ENCODE results near the gene MAPK1IP1L.
"Not testable (repeated sequence)": the region's sequence is repeated elsewhere in the genome, so short reads cannot be mapped to it uniquely, and the experiment has no call there.

Gene MAPK1IP1L

GRCh38 chr14:55051423-55052268 lies at the start of gene MAPK1IP1L:
MAPK1IP1L (plus strand) TSS chr14:55051647; CDS start chr14:55061684, 10,037 bp downstream.
- Histone ChIP-seq H3K4me3 (ENCODE audit: low read depth in 1 of 2, low read length in 2 of 2) (peak within 1 kb of the TSS; percentile 75 to 98), H3K27me3 (ENCODE audit: control insufficient read depth in 1 of 2, insufficient read depth in 2 of 2, low read length in 2 of 2) (no peaks in the 10 kb centered on the region), H3K9ac (ENCODE audit: low read depth in 1 of 2, low read length in 2 of 2) (peak within 1 kb of the TSS; percentile 98 to 100), H3K9me3 (ENCODE audit: control insufficient read depth in 1 of 2, low read length in 2 of 2) (no peaks in the 10 kb centered on the region), H3K4me1 (ENCODE audit: control insufficient read depth in 1 of 2, insufficient read depth in 2 of 2, low read length in 2 of 2) (peaks cover 23% of the 10 kb centered on the region in 2 donors), H3K27ac (ENCODE audit: low read depth, low read length) (peak within 1 kb of the TSS; percentile 100), H3K36me3 (ENCODE audit: control insufficient read depth in 1 of 2, insufficient read depth in 2 of 2, low read length in 2 of 2) (peaks cover 0 to 9% of the 10 kb centered on the region in 2 donors)

- Histone ChIP-seq H3K9me3 (ENCODE audit: control insufficient read depth in 1 of 2, low read length in 2 of 2) (no peaks in the 10 kb centered on the region), H3K4me3 (ENCODE audit: low read depth in 1 of 2, low read length in 2 of 2) (no peak overlapping the region), H3K27ac (ENCODE audit: low read depth, low read length) (no peak overlapping the region), H3K36me3 (ENCODE audit: control insufficient read depth in 1 of 2, insufficient read depth in 2 of 2, low read length in 2 of 2) (peaks cover 0 to 5% of the 10 kb centered on the region in 2 donors), H3K4me1 (ENCODE audit: control insufficient read depth in 1 of 2, insufficient read depth in 2 of 2, low read length in 2 of 2) (no peaks in the 10 kb centered on the region), H3K27me3 (ENCODE audit: control insufficient read depth in 1 of 2, insufficient read depth in 2 of 2, low read length in 2 of 2) (no peaks in the 10 kb centered on the region), H3K9ac (ENCODE audit: low read depth in 1 of 2, low read length in 2 of 2) (no peak overlapping the region)
These were observed 46.4 kb upstream of the MAPK1IP1L start for GRCh38 chr14:55005071-55005470.

GRCh38 chr14:55015006-55015405 lies 36.4 kb upstream of the MAPK1IP1L start:
- Histone ChIP-seq H3K4me1 (ENCODE audit: control insufficient read depth in 1 of 2, insufficient read depth in 2 of 2, low read length in 2 of 2) (no peaks in the 10 kb centered on the region), H3K27ac (ENCODE audit: low read depth, low read length) (no peak overlapping the region), H3K9ac (ENCODE audit: low read depth in 1 of 2, low read length in 2 of 2) (no peak overlapping the region), H3K9me3 (ENCODE audit: control insufficient read depth in 1 of 2, low read length in 2 of 2) (no peaks in the 10 kb centered on the region), H3K4me3 (ENCODE audit: low read depth in 1 of 2, low read length in 2 of 2) (no peak overlapping the region), H3K27me3 (ENCODE audit: control insufficient read depth in 1 of 2, insufficient read depth in 2 of 2, low read length in 2 of 2) (no peaks in the 10 kb centered on the region), H3K36me3 (ENCODE audit: control insufficient read depth in 1 of 2, insufficient read depth in 2 of 2, low read length in 2 of 2) (no peaks in the 10 kb centered on the region)

DNA sequence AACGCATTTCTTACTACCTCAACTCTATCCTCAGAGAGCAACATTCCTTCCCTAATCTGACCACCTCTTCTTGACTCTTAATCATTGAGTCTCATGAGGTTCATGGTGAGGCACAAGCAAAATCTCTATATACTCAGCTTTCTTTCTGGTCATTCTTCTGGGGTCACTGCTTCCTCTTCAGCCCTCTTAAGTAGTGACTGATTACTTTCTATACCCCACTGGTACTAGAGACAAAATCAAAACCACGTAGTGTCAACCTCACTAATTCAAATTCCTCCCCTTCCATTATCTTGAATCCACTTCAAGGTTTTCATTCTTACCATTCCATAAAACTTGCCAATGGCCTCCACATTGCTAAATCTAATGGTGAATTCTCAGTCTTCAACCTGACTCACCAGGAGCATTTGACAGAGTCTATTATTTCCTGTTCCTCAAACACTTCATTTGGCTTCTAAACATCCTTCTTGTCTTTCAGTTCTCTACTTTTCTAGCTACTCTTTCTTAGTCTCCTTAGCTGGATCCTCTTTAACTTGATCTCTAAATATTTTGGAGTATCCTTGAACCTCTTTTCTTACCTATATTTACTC lies 31.4 kb upstream of the MAPK1IP1L start:
- Histone ChIP-seq H3K9ac (ENCODE audit: low read depth in 1 of 2, low read length in 2 of 2) (no peak overlapping the region), H3K9me3 (ENCODE audit: control insufficient read depth in 1 of 2, low read length in 2 of 2) (no peaks in the 10 kb centered on the region), H3K4me3 (ENCODE audit: low read depth in 1 of 2, low read length in 2 of 2) (no peak overlapping the region), H3K27ac (ENCODE audit: low read depth, low read length) (no peak overlapping the region), H3K36me3 (ENCODE audit: control insufficient read depth in 1 of 2, insufficient read depth in 2 of 2, low read length in 2 of 2) (no peaks in the 10 kb centered on the region), H3K27me3 (ENCODE audit: control insufficient read depth in 1 of 2, insufficient read depth in 2 of 2, low read length in 2 of 2) (no peaks in the 10 kb centered on the region), H3K4me1 (ENCODE audit: control insufficient read depth in 1 of 2, insufficient read depth in 2 of 2, low read length in 2 of 2) (no peaks in the 10 kb centered on the region)

GRCh38 chr14:55024365-55024764 lies 27.1 kb upstream of the MAPK1IP1L start:
- H3K9me3 ChIP-seq (ENCODE audit: control insufficient read depth in 1 of 2, low read length in 2 of 2); H3K27me3 ChIP-seq (ENCODE audit: control insufficient read depth in 1 of 2, insufficient read depth in 2 of 2, low read length in 2 of 2); H3K4me3 ChIP-seq (ENCODE audit: low read depth in 1 of 2, low read length in 2 of 2); H3K27ac ChIP-seq (ENCODE audit: low read depth, low read length); H3K9ac ChIP-seq (ENCODE audit: low read depth in 1 of 2, low read length in 2 of 2); H3K36me3 ChIP-seq (ENCODE audit: control insufficient read depth in 1 of 2, insufficient read depth in 2 of 2, low read length in 2 of 2): not testable (repeated sequence)
- peaks cover 24 to 26% of the 10 kb centered on the region in 2 donors for H3K4me1 ChIP-seq (ENCODE audit: control insufficient read depth in 1 of 2, insufficient read depth in 2 of 2, low read length in 2 of 2)

- peak overlapping the region; percentile 87 to 90 for H3K9ac ChIP-seq (ENCODE audit: low read depth in 1 of 2, low read length in 2 of 2)
- no peak overlapping the region for H3K27ac ChIP-seq (ENCODE audit: low read depth, low read length)
- H3K36me3 ChIP-seq (ENCODE audit: control insufficient read depth in 1 of 2, insufficient read depth in 2 of 2, low read length in 2 of 2), result no peaks in the 10 kb centered on the region
- peak overlapping the region; percentile 98 to 99 for H3K4me3 ChIP-seq (ENCODE audit: low read depth in 1 of 2, low read length in 2 of 2)
- no peaks in the 10 kb centered on the region for H3K9me3 ChIP-seq (ENCODE audit: control insufficient read depth in 1 of 2, low read length in 2 of 2)
- H3K4me1 ChIP-seq (ENCODE audit: control insufficient read depth in 1 of 2, insufficient read depth in 2 of 2, low read length in 2 of 2), result peaks cover 24 to 31% of the 10 kb centered on the region in 2 donors
- no peaks in the 10 kb centered on the region for H3K27me3 ChIP-seq (ENCODE audit: control insufficient read depth in 1 of 2, insufficient read depth in 2 of 2, low read length in 2 of 2)
These were observed 25.5 kb upstream of the MAPK1IP1L start for GRCh38 chr14:55025948-55026347.

DNA sequence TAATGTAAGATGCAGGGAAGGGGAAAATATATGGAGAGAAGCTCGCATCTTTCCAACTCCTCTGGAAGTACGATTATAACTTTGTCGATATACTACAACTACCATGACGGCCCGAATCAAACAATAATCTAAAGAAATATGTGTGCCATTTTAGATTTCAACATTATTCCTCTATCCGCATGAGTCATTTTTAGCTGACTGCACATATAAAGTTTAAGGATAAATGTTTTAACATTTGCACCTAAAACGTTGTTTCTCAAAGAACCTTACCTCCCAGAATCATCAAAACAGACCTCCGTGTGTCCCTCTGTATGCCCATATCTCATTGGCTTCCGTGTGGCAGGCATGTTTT lies 25.0 kb upstream of the MAPK1IP1L start:
- no peak overlapping the region for H3K27ac ChIP-seq (ENCODE audit: low read depth, low read length)
- peak overlapping the region; percentile 87 to 90 for H3K9ac ChIP-seq (ENCODE audit: low read depth in 1 of 2, low read length in 2 of 2)
- H3K27me3 ChIP-seq (ENCODE audit: control insufficient read depth in 1 of 2, insufficient read depth in 2 of 2, low read length in 2 of 2), result no peaks in the 10 kb centered on the region
- H3K4me3 ChIP-seq (ENCODE audit: low read depth in 1 of 2, low read length in 2 of 2), result peak overlapping the region; percentile 98 to 99
- peaks cover 24 to 35% of the 10 kb centered on the region in 2 donors for H3K4me1 ChIP-seq (ENCODE audit: control insufficient read depth in 1 of 2, insufficient read depth in 2 of 2, low read length in 2 of 2)
- H3K36me3 ChIP-seq (ENCODE audit: control insufficient read depth in 1 of 2, insufficient read depth in 2 of 2, low read length in 2 of 2), result no peaks in the 10 kb centered on the region
- no peaks in the 10 kb centered on the region for H3K9me3 ChIP-seq (ENCODE audit: control insufficient read depth in 1 of 2, low read length in 2 of 2)

- H3K9me3 ChIP-seq (ENCODE audit: control insufficient read depth in 1 of 2, low read length in 2 of 2), result no peaks in the 10 kb centered on the region
- no peaks in the 10 kb centered on the region for H3K27me3 ChIP-seq (ENCODE audit: control insufficient read depth in 1 of 2, insufficient read depth in 2 of 2, low read length in 2 of 2)
- H3K9ac ChIP-seq (ENCODE audit: low read depth in 1 of 2, low read length in 2 of 2), result peak within 1 kb of the TSS; percentile 87 to 90
- H3K4me1 ChIP-seq (ENCODE audit: control insufficient read depth in 1 of 2, insufficient read depth in 2 of 2, low read length in 2 of 2), result peaks cover 24 to 37% of the 10 kb centered on the region in 2 donors
- no peaks in the 10 kb centered on the region for H3K36me3 ChIP-seq (ENCODE audit: control insufficient read depth in 1 of 2, insufficient read depth in 2 of 2, low read length in 2 of 2)
- peak within 1 kb of the TSS; percentile 98 to 99 for H3K4me3 ChIP-seq (ENCODE audit: low read depth in 1 of 2, low read length in 2 of 2)
- H3K27ac ChIP-seq (ENCODE audit: low read depth, low read length), result peak within 1 kb of the TSS; percentile 86
These were observed 24.5 kb upstream of the MAPK1IP1L start, which contains the start of the genes SOCS4 and WDHD1 for GRCh38 chr14:55026793-55027561. SOCS4 (plus strand) TSS chr14:55027236; CDS start chr14:55043042, 15,806 bp downstream. WDHD1 (minus strand) TSS chr14:55027099; CDS start chr14:55026787, 312 bp downstream.

- peaks cover 24 to 37% of the 10 kb centered on the region in 2 donors for H3K4me1 ChIP-seq (ENCODE audit: control insufficient read depth in 1 of 2, insufficient read depth in 2 of 2, low read length in 2 of 2)
- peak overlapping the region; percentile 98 to 99 for H3K4me3 ChIP-seq (ENCODE audit: low read depth in 1 of 2, low read length in 2 of 2)
These were observed 23.4 kb upstream of the MAPK1IP1L start for GRCh38 chr14:55028066-55028465.

More at GRCh38 chr14:55028066-55028465, 23.4 kb upstream of the MAPK1IP1L start:
- no peak overlapping the region for H3K27ac ChIP-seq (ENCODE audit: low read depth, low read length)
- no peaks in the 10 kb centered on the region for H3K27me3 ChIP-seq (ENCODE audit: control insufficient read depth in 1 of 2, insufficient read depth in 2 of 2, low read length in 2 of 2)
- no peaks in the 10 kb centered on the region for H3K9me3 ChIP-seq (ENCODE audit: control insufficient read depth in 1 of 2, low read length in 2 of 2)
- H3K36me3 ChIP-seq (ENCODE audit: control insufficient read depth in 1 of 2, insufficient read depth in 2 of 2, low read length in 2 of 2), result no peaks in the 10 kb centered on the region
- peak overlapping the region; percentile 87 to 90 for H3K9ac ChIP-seq (ENCODE audit: low read depth in 1 of 2, low read length in 2 of 2)

All from duodenal mucosa (tissue), 2 donors.